HS-5 (cell line): ENCODE results near the gene DTL.

Source experiments
- DNase-seq: peaks from one replicate; pipeline ENCODE4 v3.0.0-alpha.2; 2012; ENCODE audit warnings: low read depth

DTL gene

GRCh38 chr1:212127221-212127620 lies 91.7 kb downstream of the DTL start:
- DNase-seq: no peak

GRCh38 chr1:212129781-212130180 lies 94.2 kb downstream of the DTL start:
- DNase-seq: no peak

- DNase-seq: no peak
Observed at GRCh38 chr1:212132025-212132424, 96.5 kb downstream of the DTL start.

GRCh38 chr1:212133319-212133718 lies 97.8 kb downstream of the DTL start:
- DNase-seq: no peak

GRCh38 chr1:212135166-212135565 lies 99.6 kb downstream of the DTL start:
- no peak for DNase-seq

- no peak for DNase-seq
Observed at GRCh38 chr1:212137854-212138253, 102.3 kb downstream of the DTL start.

- DNase-seq: no peak
Observed at GRCh38 chr1:212138457-212138856, 102.9 kb downstream of the DTL start.

GRCh38 chr1:212139526-212140135 lies 104.1 kb downstream of the DTL start:
- no peak for DNase-seq

- no peak for DNase-seq
Observed at GRCh38 chr1:212141404-212141803, 105.9 kb downstream of the DTL start.

GRCh38 chr1:212142883-212143530 lies 107.5 kb downstream of the DTL start:
- no peak for DNase-seq

- DNase-seq: no peak
Observed at GRCh38 chr1:212147581-212148033, 112.1 kb downstream of the DTL start.

GRCh38 chr1:212149566-212149965 lies 114.0 kb downstream of the DTL start:
- no peak for DNase-seq

GRCh38 chr1:212152308-212152693 lies 116.8 kb downstream of the DTL start:
- DNase-seq: no peak

- no peak for DNase-seq
Observed at GRCh38 chr1:212152869-212153268, 117.3 kb downstream of the DTL start.

- no peak for DNase-seq
Observed at GRCh38 chr1:212153635-212154034, 118.1 kb downstream of the DTL start.
